Measurements from ENCODE around the gene KRT25.

DNA sequence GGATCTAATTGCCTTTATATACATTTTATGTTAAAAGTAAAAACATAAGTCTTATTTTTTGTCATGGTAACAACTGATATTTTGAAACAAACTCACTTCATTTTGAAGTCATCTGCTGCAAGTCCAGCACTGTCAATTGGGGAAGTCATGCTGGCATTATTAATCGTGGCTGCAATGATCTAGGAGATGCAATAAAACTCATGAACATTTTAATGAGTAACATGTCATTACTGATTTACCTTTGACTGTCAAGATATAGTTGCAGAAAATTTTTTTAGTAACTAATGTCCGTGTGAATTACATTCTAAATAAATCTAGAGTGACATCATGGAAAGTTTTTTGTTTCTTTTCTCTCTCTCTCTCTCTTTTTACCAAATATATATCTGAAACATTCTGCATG is 34.2 kb downstream of the KRT25 start:
- TF ChIP-seq, protein P1, sequence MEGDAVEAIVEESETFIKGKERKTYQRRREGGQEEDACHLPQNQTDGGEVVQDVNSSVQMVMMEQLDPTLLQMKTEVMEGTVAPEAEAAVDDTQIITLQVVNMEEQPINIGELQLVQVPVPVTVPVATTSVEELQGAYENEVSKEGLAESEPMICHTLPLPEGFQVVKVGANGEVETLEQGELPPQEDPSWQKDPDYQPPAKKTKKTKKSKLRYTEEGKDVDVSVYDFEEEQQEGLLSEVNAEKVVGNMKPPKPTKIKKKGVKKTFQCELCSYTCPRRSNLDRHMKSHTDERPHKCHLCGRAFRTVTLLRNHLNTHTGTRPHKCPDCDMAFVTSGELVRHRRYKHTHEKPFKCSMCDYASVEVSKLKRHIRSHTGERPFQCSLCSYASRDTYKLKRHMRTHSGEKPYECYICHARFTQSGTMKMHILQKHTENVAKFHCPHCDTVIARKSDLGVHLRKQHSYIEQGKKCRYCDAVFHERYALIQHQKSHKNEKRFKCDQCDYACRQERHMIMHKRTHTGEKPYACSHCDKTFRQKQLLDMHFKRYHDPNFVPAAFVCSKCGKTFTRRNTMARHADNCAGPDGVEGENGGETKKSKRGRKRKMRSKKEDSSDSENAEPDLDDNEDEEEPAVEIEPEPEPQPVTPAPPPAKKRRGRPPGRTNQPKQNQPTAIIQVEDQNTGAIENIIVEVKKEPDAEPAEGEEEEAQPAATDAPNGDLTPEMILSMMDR (IDR thresholded peaks at IDR 0.05) = no peak
- no peak for TF ChIP-seq EZH2 (IDR thresholded peaks at IDR 0.05; ENCODE audit: borderline replicate concordance, insufficient read depth, low read depth, low read length, poor library complexity, severe bottlenecking)
